ENCODE data around the gene DLL3.
A peak's percentile ranks its signal among the peaks of the same experiment; 100 is the strongest.

Gene DLL3

DNA sequence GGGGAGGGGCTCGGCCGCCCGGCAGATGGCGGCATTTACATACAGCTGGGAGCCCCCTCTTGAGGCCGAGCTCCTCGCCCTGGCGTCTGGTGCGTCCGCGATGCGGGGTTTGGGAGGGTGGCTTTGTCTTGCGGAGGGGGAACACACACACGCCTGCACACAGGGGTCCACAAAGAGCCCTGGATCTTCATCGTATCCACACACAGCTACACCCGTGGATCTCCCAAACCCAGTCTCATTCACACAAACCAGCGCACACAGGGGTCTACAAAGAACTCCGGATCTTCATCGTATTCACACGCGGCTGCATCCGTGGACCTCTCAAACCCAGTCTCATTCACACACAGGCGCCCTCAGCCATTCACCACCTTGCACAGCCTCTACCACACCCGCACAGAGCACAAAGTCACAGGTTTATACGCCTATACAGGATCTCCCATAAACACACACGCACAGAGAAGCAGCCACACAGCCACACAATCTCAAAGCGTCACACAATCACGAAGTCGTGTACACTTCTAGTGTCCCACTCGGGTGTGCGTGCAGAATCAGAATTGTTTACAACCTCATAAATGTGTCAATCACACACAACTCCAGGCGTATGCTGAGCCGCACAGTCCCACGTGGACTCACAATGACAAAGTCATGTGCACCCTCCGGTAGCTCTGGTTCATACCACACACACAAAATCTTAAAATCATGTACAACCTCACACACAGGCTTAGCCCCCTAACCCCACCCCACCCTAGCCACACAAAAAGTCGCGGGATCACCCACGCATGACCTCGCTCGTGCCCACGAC is 550 bp upstream of the DLL3 start (continued):
- TF ChIP-seq ZNF394 (tag by site-specific recombination; IDR thresholded peaks at IDR 0.05; ENCODE audit: borderline replicate concordance) (peak; percentile 36; the same call in 1 of the 2 replicates), ZNF404 (tag by site-specific recombination; IDR thresholded peaks at IDR 0.05) (no peak; the same call in 1 of the 2 replicates), ZNF501 (tag by site-specific recombination; IDR thresholded peaks at IDR 0.05) (peak; percentile 80), ZSCAN23 (tag by site-specific recombination; IDR thresholded peaks at IDR 0.05) (peak; percentile 14), ZNF175 (tag by site-specific recombination; IDR thresholded peaks at IDR 0.05) (no peak), SALL2 (tag by site-specific recombination; IDR thresholded peaks at IDR 0.05; ENCODE audit: borderline replicate concordance) (no peak; the same call in 1 of the 2 replicates), ZNF768 (tag by site-specific recombination; IDR thresholded peaks at IDR 0.05) (peak; percentile 70; the same call in 1 of the 2 replicates), ZNF37A (tag by site-specific recombination; IDR thresholded peaks at IDR 0.05) (no peak), ZNF202 (tag by site-specific recombination; IDR thresholded peaks at IDR 0.05; ENCODE audit: borderline replicate concordance) (no peak), ZNF146 (tag by site-specific recombination; IDR thresholded peaks at IDR 0.05) (peak; percentile 57; the same call in 1 of the 2 replicates), ATF2 (tag by site-specific recombination; IDR thresholded peaks at IDR 0.05; ENCODE audit: low read depth) (peak; percentile 36; the same call in 1 of the 2 replicates), ZNF558 (tag by site-specific recombination; IDR thresholded peaks at IDR 0.05) (no peak), ZSCAN16 (tag by site-specific recombination; IDR thresholded peaks at IDR 0.05) (no peak; the same call in 1 of the 2 replicates), KLF16 (tag by site-specific recombination; IDR thresholded peaks at IDR 0.05) (peak; percentile 83), ZNF664 (tag by site-specific recombination; IDR thresholded peaks at IDR 0.05) (no peak), INSM2 (tag by site-specific recombination; IDR thresholded peaks at IDR 0.05) (no peak), IKZF3 (tag by site-specific recombination; IDR thresholded peaks at IDR 0.05) (no peak), ZNF776 (tag by site-specific recombination; IDR thresholded peaks at IDR 0.05; ENCODE audit: borderline replicate concordance) (0 out of 2 replicates have a peak, but pooled peaks have one; percentile 84), SP7 (tag by site-specific recombination; IDR thresholded peaks at IDR 0.05) (peak; percentile 85), GFI1B (tag by site-specific recombination; IDR thresholded peaks at IDR 0.05) (peak; percentile 69), ZNF510 (tag by site-specific recombination; IDR thresholded peaks at IDR 0.05; ENCODE audit: insufficient replicate concordance) (no peak), ZNF10 (tag by site-specific recombination; IDR thresholded peaks at IDR 0.05) (no peak), ZNF514 (tag by site-specific recombination; IDR thresholded peaks at IDR 0.05) (no peak), ZXDB (tag by site-specific recombination; IDR thresholded peaks at IDR 0.05) (peak; percentile 70), ZFP37 (tag by site-specific recombination; IDR thresholded peaks at IDR 0.05) (peak; percentile 91), ZNF2 (tag by site-specific recombination; IDR thresholded peaks at IDR 0.05) (peak; percentile 98), ZSCAN30 (tag by site-specific recombination; IDR thresholded peaks at IDR 0.05) (peak; percentile 82), ZNF521 (tag by site-specific recombination; IDR thresholded peaks at IDR 0.05) (no peak), ZNF621 (tag by site-specific recombination; IDR thresholded peaks at IDR 0.05) (no peak), HIC1 (tag by site-specific recombination; IDR thresholded peaks at IDR 0.05) (no peak; the same call in 1 of the 2 replicates), ZNF112 (tag by site-specific recombination; IDR thresholded peaks at IDR 0.05) (no peak)
- TF ChIP-seq, protein P1, sequence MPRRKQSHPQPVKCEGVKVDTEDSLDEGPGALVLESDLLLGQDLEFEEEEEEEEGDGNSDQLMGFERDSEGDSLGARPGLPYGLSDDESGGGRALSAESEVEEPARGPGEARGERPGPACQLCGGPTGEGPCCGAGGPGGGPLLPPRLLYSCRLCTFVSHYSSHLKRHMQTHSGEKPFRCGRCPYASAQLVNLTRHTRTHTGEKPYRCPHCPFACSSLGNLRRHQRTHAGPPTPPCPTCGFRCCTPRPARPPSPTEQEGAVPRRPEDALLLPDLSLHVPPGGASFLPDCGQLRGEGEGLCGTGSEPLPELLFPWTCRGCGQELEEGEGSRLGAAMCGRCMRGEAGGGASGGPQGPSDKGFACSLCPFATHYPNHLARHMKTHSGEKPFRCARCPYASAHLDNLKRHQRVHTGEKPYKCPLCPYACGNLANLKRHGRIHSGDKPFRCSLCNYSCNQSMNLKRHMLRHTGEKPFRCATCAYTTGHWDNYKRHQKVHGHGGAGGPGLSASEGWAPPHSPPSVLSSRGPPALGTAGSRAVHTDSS (tag by site-specific recombination; IDR thresholded peaks at IDR 0.05), result no peak
- TF ChIP-seq, protein P2, sequence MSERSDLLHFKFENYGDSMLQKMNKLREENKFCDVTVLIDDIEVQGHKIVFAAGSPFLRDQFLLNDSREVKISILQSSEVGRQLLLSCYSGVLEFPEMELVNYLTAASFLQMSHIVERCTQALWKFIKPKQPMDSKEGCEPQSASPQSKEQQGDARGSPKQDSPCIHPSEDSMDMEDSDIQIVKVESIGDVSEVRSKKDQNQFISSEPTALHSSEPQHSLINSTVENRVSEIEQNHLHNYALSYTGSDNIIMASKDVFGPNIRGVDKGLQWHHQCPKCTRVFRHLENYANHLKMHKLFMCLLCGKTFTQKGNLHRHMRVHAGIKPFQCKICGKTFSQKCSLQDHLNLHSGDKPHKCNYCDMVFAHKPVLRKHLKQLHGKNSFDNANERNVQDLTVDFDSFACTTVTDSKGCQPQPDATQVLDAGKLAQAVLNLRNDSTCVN (tag by site-specific recombination; optimal IDR thresholded peaks at IDR 0.05), result peak; percentile 48
